ENCODE measurements around the gene PGPEP1.

DNA sequence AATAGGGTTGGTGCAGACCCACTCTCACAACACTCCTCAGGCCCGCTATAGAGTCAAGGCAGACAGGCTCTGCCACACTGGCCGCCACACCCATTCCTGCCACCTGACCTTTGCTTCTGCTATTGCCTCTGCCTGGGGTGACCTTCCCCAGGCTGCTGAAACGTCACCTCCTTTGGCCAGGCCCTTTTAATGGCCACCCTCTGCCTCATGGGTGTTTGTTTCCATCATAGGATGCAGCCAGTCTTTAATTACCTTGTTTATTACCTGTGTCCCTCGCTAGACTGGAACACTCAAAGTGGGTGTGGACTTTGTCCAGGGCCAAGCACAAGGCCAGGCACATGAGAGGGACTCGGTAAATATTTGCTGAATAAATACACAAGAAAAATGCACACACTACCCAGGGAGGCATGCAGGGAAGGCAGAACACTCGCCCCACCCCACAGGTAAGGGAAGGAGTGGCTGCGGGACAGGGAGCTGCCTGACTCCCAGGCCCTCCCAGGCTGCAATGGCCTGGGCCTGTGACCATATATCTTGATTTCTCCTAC, 20.7 kb upstream of the PGPEP1 start:
- TF ChIP-seq, protein P1, sequence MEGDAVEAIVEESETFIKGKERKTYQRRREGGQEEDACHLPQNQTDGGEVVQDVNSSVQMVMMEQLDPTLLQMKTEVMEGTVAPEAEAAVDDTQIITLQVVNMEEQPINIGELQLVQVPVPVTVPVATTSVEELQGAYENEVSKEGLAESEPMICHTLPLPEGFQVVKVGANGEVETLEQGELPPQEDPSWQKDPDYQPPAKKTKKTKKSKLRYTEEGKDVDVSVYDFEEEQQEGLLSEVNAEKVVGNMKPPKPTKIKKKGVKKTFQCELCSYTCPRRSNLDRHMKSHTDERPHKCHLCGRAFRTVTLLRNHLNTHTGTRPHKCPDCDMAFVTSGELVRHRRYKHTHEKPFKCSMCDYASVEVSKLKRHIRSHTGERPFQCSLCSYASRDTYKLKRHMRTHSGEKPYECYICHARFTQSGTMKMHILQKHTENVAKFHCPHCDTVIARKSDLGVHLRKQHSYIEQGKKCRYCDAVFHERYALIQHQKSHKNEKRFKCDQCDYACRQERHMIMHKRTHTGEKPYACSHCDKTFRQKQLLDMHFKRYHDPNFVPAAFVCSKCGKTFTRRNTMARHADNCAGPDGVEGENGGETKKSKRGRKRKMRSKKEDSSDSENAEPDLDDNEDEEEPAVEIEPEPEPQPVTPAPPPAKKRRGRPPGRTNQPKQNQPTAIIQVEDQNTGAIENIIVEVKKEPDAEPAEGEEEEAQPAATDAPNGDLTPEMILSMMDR (conservative IDR thresholded peaks at IDR 0.05), result no peak
- no peak for TF ChIP-seq ZFX (IDR thresholded peaks at IDR 0.05)
